SIG-M5 treated with dmso at 0.1 percent for 504 hours (cell line): ENCODE data around the gene GBGT1.
"Not testable (repeated sequence)": the region's sequence is repeated elsewhere in the genome, so short reads cannot be mapped to it uniquely, and the experiment has no call there.

Source experiments
- DNase-seq: peaks from one replicate; lab custom pipeline; 2025; ENCODE audit not compliant: unreplicated experiment; lab: John Stamatoyannopoulos, UW

Gene GBGT1

GRCh38 chr9:133163504-133164172 lies at the start of gene GBGT1:
Gene GBGT1 (minus strand): TSS chr9:133163914. CDS start chr9:133162412, 1,502 bp downstream.
- peak; percentile 72 for DNase-seq

- DNase-seq: no peak
These were observed 46.9 kb upstream of the GBGT1 start for GRCh38 chr9:133210609-133211008.

DNA sequence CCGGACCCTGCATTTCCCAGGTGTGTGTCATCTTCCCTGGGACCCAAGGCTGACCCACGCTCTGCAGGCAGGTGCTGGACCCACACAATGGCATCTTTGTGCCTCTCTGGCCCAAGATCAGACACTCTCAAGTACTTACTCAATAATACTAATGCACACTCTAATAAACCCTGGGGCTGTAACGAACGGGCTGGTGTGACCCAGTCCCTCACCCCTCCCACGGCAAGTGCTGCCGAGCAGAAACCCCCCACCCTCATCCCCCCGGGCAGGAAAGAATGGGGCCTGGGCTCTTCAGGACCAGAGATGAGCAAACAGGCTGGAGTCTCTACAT lies 46.5 kb upstream of the GBGT1 start:
- no peak for DNase-seq

GRCh38 chr9:133209327-133210201 lies 45.9 kb upstream of the GBGT1 start:
- DNase-seq: not testable (repeated sequence)

DNA sequence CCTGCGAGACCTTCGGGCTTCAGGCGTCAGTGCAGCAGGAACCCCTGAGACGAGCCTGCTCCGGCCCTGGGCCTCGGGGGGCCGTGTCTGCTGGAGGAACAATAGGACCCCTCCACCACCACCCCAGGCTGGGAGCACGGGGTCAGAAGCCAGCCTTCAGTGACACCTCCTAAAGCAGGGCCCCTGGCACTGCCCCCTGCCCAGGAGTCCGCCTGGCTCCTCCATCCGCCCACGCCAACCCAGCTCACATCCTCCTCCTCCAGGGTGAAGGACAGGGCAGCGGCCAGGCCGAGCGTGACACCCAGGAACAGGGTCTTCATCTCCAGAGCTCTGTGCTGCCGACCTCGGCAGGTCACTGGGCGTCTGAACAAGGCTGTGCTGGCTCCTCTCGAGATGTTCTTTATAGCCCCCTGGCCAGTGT lies 45.2 kb upstream of the GBGT1 start, which contains the start of gene OBP2B:
Gene OBP2B, minus strand, starts transcription at position 371 of the 421 bp plus-strand sequence. Its CDS starts 51 bp downstream, at position 320.
- not testable (repeated sequence) for DNase-seq

DNA sequence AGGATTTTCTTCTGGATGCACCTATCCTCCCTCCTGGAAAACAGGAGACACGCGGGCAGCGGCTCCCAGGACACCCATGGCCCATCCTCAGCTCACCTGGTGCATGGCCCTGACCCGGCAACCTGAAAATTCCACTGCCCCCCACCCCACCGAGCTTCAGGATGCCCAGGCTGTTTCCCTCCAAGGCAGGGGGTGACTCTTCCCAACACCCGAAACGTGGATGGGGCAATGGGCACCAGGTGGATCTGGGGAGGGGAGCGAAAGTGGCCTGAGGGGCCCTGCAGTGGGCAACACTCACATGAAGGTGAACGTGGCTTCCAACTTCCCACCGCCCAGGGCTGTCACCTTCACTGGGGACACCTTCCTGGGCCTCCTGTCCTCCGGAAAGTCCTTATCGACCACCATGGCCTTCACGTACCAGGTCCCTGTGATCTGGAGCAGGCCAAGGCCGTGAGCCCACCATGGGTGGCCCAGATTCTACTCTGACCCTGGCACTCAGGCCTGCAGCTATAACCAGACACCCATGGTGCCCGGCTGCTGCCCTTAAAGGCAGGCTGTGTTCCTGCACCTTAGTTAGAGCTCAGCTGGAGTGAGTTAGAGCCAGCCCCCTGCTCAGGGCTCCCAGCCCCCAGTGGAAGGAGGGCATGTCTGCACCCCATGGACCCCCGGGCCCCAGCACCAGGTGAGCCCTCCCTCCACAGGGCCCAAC lies 44.6 kb upstream of the GBGT1 start:
- DNase-seq: not testable (repeated sequence)

DNA sequence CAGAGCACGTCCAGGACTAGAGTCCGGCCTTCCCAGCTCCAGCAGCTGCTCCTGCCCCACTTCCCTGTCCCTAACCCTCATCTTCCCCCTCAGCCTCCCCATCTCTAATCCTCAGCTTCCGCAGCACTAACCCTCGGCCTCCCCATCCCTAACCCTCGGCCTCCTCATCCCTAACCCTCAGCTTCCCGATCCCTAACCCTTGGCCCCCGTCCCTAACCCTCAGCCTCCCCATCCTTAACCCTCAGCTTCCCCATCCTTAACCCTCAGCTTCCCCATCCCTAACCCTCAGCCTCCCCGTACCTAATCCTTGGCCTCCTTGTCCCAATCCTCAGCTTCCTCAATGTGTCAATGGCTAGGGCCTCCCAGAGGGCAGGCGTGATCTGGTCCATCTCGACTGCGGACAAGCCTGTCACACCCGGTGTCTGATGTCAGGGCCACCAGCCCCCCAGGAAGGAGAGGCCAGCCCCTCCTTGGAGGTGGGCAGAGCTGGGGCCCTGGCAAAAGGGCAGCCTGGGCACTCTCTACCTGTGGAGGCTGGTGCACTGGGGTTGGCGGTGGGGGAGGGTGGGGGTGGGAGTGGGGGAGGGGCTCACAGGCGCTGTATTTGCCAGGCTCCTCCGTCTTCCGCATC lies 43.9 kb upstream of the GBGT1 start:
- no peak for DNase-seq

DNA sequence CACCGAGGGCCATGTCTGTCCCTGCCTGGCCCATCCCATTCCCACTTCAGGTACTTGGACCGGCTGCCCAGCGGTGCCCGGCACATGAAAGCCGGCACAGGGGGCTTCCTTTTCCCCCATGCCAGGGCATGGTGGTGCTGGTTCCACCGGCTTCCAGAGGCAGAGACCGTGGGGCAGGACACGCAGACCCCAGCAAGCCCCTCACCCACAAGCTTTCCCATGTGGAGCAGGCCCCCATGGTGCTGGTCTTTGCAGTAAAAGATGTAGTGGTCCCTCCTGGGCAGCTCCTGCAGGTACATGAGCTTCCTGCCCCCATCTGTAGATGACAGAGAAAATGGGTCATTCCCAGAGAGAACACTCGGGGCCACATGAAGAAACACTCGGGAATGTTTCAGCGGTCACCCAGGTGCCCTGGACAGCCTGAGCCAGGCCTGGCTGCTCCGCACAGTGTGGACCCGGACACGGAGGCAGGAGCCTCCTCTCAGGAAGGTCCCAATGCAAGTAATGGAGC lies 43.4 kb upstream of the GBGT1 start:
- DNase-seq: no peak

- DNase-seq: no peak
These were observed 42.5 kb upstream of the GBGT1 start for GRCh38 chr9:133205996-133206931.

DNA sequence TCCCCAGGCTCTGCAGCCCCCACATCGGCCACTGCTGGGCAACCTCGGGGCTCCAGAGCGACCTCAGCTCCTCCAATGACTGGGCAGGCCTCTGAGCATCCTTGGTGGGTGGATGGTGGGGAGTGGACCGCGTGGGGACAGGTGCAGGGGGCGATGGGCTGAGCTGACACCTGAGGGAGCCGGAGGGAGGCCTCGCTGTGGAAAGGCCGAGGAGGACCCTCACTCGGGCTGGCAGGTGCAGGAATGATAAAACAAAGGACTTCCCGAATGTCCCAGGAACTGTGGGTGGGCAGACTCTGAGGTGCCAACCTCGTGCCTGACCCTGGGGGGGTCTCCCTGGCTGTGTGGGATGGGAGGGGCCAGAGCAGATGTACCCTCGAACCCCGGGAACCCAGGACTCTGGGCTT lies 41.8 kb upstream of the GBGT1 start:
- not testable (repeated sequence) for DNase-seq

DNA sequence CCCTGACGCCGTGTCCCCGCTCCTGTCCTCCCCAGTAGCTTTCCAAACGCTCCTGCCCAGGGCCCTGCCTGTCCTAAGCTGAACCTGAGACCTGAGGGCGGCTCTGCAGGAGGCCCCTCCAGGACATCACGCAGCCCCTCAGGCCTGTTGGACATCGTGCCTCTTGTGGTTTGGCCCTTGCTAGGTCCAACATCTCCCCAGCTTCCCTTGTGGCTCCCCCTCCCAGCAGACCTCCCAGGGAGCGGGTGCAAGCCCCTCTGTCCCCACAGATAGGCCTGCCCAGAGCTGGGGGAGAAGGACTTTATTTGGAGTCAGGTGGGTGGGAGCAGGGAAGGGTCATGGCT lies 41.3 kb upstream of the GBGT1 start:
- no peak for DNase-seq

GRCh38 chr9:133204335-133204992 lies 40.8 kb upstream of the GBGT1 start:
- DNase-seq: no peak

DNA sequence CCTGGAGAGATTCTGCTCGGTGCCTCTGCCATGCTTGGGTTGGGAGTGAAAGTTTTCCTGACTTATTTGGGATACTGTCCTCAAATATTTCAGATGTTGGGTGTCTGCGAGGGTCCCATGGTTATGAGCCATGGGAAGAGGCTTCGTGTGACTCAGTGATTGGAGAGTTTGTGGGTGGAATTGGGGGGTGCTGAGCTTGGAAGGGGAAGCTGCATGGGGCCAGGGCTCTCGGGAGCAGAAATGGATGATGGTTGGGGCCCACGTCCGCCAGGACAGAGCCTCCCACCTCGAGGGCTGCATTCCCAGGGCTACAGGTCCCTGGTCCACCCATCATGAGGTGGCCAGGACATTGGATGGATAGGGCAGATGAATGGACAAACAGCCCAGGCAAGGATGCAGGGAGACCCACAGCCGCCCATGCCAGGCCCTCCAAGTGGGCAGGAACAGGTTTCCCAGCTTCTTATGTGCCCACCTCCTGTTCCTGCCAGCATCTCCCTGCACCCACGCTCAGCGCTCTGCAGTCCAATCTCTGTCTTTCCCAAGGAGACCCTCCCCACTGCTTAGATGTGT lies 39.9 kb upstream of the GBGT1 start:
- DNase-seq: no peak

DNA sequence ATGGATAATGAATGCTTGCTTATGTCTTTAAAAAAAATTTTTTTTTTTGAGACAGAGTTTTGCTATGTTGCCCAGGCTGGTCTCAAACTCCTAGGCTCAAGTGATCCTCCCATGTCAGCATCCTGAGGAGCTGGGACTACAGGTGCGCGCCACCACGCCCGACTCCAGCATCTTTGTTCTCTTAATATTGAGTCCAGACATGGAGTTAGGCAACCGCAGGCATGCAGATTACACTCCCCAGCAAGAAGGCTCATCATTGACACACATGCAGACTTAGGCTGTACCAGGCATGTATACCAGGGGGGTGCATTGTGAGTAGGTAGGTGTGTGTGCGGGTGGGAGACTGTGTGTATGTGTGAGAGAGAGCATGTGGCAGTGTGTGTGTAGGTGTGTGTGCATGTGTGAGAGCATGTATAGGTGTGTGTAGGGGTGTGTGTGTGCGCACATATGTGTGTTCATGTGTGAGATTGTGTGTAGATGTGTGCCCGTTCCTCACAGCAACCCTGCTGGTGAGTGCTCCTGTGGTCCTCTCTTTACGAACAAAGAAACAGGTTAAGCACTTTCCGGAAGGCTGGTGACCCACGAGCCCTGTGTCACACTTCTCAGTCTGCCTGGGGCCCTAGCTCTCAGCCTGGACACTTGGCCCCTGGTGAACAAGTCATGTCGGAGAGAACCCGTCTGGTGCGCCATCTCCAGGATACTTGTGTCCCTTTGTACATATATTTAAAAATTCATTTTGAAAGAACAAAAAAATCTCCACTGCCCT lies 39.2 kb upstream of the GBGT1 start:
- DNase-seq: no peak

GRCh38 chr9:133202145-133202513 lies 38.4 kb upstream of the GBGT1 start:
- DNase-seq: no peak

GRCh38 chr9:133201424-133202144 lies 37.9 kb upstream of the GBGT1 start:
- no peak for DNase-seq

DNA sequence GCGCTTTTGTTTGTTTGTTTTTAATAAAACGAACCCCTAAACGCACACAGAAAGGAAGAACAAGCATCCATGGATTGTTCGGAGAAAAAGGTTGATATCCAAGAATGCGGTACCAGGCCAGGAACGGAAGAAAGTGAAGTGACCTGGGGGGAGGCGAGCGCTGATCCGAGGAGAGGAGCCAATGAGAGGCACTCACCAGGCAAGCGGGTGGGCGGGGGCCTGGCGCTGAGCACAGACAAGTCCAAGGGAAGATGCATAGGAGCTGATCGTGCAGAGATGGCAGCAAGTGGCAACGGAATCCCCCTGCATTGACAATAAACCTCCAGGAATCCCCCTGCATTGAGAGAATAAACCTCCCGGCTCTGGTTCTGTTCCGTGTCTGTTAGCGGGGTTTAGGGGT lies 36.9 kb upstream of the GBGT1 start:
- no peak for DNase-seq
